HG03139 (cell line): ENCODE data around the gene CREM.
"Not testable (repeated sequence)": the region's sequence is repeated elsewhere in the genome, so short reads cannot be mapped to it uniquely, and the experiment has no call there.

ENCODE experiments used
- ATAC-seq: cut with Tn5 transposase; IDR thresholded peaks from one replicate; pipeline ENCODE4 v1.9.1; 2021; ENCODE audit not compliant: unreplicated experiment

CREM gene

DNA sequence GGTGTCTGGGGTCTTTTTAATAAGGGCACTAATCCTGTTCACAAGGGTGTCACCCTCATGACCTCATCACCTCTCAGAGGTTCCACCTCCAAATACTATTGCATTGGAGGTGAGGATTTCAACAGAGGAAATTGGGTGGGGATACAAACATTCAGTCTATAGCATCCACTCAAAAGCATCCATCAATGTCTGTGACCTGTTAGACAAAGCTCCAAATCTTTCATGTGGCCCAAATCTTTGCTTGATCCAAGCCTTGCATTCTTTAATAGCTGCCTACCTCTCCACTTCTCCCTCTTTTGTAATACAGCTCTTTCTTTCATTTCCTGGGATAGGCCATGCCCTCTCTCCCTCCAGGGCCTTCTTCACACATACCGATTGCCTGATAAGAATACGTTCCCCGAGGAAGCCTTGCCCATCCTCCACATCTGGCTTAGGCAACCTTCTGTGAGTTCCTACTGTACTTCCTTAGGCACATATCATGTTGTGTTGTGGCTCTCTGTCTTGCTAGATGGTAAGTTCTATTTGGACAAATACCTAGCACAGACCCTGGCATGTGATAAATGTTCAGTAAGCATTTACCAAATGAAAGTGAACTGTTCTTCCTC, 66.1 kb downstream of the CREM start:
- no peak for ATAC-seq

DNA sequence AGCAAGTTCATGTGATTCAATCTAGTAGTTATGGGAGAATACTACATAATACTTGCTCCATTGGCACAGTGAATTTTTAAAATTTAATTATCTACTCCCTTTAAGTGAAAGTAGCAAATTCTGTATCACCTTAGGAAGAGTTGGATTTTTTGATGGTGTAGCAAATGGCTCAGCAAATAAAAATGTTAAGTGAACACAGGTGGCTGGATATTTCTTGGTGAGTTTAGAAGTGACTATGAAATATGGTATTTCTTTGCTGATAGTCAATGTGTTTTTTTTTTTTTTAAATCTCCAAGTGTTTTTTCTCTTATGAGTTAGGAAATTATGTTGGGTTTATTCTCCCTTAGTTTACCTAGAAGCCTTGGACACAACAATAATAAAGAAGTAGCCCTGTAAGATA, 67.8 kb downstream of the CREM start:
- ATAC-seq: no peak

DNA sequence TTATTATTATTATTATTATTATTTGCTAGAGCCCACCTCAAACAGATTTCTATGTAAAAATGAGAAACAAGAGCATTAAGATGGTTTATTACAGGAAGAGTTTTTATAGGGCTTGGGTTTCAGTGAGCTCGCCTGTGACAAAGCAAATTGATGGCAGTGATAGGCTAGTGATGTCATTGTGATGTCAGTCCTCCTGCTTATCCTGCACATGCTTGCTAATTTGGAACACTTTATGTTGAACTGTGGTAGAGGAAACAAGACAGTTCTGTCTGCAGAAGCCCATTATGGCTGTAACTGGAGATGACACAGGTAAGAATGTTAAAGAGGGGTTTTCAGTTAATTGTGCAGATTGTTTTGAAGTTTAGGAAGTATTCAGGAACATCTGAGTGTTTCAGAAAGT, 68.3 kb downstream of the CREM start:
- no peak for ATAC-seq

DNA sequence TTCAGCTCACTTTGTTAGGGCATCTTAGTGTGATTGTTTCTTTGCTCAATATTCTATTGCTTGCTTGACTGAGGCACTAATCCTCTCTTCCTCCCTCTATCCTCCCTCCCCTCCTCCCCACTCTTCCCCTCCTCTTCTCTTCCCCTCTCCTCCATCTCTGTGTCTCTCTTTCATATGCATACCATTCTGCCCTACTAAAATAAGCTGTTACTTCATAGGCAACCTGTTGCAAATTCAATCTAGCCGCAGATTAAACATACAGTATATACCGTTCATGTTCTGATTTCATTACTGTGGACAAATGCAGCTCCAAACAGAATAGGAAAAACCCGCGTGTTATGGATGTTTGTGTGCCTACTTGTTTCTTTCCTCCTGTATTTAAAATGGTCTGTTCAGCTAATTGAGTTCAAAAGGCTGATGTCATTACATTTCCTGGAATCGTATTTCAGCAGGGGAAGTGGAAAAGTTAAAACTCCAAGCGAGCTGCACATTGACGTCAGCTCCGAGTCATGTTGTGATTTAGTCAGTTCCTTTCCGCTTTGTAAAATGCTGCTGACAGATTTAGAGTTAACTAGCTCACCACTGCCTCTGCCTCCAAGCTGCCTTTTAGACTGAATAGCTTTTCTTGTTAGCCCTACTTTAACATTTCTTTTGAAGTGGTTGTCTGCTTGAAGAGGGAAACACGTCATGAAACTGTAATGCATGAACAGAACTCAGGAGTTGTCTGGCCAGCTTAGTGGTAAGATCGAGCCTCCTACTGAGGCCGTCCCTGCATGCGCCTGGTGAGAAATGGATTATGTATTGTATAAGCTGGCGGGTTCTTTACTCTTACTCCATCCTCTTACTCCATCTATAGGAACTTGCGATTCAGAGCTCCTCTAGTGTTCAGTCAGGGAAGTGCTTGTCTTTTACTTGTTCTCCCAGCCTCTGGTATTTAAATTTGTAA, 69.0 kb downstream of the CREM start:
- peak; percentile 98 for ATAC-seq

DNA sequence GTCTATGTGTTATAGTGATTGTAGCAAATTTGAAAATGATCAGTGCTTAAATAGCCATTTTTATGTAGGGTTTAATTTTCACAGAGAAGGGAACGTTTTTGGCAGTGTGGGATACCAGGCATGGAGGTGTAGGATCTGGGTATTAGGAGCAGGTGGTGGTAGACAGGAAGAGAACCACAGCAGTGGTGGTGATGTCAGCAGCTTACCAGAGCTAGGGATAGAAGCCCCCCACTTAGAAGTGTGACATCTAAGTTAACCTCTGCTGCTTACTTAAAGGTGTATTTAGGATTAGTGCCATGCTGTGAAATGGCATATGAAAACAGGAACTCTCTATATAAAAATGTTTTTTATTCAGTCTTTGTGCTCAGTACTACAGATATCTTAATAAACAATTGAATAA, 73.8 kb downstream of the CREM start:
- ATAC-seq: no peak

DNA sequence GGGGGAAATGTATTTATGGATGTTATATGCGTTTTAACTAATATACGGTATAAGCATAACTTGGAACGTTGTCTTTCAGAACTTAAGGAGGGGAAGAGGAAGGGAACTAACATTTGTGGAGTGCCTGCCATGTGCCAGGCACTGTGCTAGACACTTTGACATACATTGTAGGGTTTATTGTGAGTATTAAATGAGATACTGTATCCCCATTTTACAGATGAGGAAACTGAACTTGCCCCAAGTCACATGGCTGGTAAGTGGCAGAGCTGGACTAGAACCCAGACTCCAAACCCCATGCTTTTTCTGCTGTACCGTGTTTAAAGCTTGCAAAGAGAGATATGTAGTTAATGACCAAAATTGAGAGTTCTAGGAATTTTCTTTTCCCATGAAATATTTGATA, 74.6 kb downstream of the CREM start:
- no peak for ATAC-seq

DNA sequence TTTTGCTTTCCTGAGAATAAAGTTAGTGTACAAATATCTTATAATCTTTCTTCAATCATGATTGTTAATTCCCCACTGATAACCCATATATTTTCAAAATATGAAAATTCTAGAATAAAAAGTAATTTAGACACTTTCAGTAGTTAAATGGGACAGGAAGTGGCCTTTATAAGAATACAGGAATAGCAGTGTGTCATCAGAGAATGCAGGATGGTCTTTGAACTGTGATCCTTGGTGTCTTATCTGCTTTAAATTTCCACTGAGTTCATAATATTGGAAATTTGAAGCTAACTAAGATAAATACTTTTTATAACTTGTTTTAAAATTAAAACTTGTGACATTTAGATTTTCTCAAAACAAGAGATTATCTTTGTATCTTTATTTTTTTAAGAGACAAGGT, 75.4 kb downstream of the CREM start:
- no peak for ATAC-seq

DNA sequence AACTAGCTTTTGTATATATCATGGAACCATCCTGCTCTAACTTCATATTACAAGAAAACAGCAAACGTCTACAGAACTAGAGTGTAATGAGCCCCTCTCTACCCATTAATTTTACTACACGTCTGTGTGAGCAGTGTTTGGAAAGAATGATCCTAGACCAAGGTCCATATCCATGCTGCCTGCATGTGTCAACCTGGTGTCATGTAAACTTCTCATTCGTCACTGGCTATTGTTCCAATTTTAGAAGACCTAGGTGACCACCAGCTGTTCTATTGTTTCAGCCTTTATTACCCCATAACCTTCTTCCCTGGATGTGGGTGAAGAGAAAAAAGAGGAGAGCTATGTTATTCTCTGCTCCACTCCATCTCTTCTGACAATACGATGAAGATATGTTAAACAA, 77.1 kb downstream of the CREM start:
- no peak for ATAC-seq

DNA sequence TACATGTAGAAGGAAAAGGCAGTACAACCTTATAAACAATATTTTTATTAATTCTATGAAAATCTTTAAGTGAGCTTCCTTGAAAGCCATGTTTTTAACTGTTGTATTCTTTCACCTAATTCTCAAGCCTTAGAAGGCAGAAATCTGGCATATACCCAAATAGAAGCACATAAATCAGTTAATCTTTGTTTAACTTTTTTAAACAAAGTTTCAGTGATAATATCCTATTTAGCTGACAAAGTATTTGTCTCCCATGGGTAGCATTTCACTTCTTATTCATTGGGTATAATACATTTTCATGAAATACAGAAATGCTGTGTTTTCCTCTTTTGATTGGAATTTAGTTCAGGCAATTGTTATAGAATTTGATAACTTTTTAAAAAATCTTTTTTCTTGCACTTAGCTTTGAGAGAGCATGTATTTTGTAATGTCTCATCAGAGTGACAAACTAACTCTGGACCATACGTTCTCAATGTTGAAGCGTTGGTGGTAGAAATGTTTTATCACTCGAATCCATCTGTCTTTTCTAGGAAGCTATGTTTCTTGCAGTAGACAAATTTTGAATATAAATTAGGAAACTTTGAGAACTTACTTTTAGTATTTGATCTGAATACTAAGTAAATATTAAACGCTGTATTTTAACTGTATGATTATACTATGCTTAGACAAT, 78.1 kb downstream of the CREM start:
- ATAC-seq: no peak

DNA sequence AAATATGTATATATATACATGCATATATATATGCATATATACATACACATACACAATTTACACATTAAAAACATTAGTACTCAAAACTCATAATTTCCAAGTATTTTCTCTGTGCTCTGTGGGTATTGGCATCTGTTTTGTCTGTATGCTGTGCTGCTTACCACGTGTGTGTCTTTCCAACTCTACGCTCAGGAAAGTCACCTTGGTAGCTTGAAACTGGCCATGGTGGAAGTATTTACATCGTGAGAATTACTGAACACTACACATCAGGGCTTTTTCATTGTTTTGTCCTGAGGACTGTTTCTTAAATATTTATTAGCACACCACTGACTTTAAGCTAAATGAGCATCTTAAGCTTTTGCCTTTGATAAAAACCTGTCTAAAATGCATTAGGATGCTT, 79.6 kb downstream of the CREM start:
- ATAC-seq: no peak

DNA sequence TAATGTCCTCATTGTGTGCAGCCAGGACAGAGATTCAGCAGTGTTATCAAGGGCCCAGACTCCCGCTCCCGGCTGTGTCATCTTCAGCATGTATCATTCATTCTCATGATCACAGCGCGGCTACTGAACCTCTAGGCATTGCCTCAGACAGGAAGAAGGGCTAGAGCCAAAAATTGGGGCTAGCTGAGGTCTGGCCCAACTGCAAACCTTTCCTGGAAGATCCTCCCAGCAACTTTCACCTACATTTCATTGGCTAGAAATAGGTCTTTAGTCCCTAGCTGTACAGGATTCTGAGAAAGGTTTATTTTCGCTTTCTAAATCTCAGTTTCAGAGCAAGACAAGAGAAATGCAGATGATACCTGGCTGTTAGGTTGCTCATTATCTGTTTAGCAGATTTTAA, 81.9 kb downstream of the CREM start:
- ATAC-seq: peak; percentile 76

DNA sequence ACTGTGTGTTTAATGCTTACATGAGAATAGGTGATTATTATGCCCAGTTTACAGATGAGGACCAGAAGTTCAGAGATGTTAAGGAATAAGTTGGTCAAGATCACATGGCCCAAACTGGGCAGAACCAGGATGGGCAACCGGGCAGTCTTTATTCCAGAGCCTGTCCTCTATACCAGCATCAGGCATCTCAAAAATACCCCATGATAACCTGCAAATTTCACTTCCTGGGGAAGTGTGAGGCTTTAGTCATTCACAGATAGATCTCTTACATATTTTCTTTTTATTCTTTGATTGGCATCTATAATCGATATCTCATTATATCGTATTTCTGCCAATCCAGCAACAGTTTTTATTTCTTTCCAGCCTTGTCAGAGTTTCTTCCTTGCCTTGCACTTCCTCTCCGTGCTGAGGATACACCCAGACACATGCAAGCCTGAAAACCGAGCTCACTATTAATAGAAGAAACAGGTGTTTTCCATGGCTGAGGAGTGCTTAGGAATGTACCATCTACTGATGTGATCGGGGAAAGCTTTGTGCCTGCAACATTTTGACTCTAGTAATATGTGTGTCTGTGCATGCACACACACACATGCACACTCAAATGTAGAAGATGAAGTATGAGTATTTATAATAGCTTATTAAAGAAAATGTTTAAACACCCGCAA, 82.4 kb downstream of the CREM start:
- peak; percentile 32 for ATAC-seq

DNA sequence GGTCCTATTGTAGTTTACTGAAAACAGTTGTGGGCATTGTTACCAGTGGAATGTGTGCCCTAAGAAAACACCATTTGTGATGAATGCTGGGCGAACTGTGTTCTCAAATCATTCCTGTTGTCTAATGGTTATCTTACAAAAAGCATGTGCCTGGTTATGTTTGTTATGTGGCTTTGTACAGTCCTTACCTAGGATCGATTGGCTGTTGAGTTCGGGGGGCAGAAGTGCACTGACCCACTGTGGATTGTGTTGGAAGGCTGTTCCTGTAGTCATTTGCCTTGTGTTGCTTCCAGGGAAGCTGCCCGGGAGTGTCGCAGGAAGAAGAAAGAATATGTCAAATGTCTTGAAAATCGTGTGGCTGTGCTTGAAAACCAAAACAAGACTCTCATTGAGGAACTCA, 84.3 kb downstream of the CREM start:
- ATAC-seq: no peak

DNA sequence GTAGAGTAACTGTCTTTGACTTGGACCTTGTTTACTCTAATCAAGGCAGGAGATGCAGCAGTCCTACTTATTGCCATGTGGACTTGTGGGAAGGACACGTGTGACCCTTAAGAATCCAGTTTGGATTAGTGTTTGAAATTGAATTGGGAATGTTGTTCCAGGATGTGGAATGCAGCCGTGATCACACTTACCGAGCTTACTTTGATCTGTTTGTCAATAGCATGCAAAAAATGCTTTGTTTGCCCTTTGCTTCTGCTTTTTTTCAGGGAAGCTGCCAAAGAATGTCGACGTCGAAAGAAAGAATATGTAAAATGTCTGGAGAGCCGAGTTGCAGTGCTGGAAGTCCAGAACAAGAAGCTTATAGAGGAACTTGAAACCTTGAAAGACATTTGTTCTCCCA, 84.7 kb downstream of the CREM start:
- no peak for ATAC-seq

DNA sequence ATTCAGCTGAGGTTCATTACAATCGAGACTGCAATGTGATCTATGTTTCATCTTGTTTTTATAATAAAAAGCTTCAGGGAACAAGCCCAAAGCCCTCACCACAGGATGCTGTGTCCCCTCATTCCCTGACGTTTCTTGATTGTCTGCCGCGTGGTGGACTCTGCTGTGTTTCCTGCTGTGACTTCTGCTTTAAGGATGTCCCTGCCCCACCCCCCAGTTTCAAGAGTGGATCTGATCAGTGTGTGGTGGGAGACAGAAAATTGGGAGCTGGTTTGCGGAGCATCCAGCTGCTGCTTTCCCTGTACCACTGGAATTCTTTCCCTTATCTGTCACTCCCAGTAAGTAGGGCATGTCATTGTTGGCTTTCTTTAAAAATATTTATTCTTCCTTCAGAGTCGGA, 86.2 kb downstream of the CREM start:
- ATAC-seq: no peak

DNA sequence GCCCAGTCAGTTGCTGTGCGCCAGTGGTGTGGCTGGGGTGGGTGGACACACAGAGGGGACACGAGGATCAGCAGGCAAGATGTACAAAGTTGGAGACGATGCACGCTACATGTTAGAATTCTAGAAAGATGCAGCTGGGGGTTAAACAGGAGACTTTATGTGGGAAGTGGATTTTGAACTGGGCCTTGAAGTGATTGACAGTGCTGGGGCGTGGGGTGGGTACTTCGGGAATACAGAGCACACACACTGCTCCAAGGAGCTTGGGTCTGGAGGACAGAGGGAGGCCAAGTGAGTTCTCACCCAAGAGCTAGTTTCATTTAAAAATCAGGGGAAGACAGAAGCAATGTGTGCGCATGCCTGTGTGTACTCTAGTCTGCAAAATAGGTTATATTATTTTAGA, 87.1 kb downstream of the CREM start:
- no peak for ATAC-seq

DNA sequence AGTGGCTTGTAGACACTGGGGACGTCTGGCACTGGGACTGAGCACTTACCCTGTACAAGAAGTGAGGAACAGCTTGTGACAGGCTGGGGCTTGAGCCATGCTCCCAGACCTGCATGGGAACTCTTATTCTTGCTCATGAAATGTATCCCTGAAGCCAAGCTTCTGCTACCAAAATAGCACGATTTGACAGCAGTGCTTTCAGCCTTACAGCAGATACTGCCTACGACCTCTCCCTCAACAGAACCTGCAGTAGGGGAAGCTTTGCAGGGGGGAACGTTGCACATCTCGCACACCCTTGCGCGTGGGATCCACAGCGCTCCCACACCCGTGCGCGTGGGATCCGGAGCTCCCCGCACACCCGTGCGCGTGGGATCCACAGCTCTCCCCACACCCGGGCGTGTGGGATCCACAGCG, 88.0 kb downstream of the CREM start:
- ATAC-seq: no peak

DNA sequence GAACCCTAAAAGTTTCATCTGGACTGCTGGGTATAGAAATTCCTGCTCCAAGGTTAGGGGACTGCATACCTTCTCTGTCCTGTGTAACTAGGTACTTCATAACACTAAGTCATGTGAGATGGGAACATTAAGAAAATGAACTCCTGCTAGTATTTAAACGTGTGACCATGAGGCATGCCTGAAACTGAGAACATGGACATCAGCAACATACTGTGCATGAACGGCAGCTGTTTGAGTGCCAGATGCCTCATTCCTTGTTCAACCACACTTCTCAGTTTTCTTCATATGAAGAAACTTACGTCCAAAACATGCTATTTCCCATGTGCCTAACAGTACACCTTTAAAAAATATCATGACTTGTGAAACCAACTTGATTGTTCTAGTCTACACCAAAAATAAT, 88.5 kb downstream of the CREM start:
- ATAC-seq: no peak

DNA sequence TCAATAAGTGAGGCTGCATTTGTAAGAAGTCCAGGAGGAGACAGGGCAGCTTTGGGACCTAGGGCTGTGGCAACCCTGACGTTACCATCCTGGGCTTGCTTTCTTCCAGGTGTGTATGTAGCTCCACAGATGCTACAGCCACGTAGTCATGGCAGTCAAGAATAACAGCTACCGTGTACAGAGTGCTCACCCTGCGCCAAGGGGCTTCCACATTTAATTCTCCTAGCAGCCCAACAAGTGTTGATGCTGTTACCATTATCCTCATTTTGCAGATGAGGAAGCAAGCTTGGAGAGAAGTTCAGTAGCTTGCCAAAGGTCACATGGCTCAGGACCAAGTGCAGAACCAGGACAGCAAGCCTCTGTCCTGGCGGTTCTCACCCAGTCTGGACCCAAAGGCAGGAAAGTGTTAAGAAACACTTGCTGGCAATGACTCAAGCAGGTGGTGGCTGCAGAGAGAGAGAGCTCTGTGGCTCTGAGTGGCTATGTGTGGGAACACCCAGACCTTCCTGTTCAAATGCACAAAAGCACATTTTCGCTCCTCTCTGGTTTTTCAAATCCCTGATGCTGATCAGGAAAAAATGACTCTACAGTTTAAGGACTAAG, 89.8 kb downstream of the CREM start:
- ATAC-seq: no peak

DNA sequence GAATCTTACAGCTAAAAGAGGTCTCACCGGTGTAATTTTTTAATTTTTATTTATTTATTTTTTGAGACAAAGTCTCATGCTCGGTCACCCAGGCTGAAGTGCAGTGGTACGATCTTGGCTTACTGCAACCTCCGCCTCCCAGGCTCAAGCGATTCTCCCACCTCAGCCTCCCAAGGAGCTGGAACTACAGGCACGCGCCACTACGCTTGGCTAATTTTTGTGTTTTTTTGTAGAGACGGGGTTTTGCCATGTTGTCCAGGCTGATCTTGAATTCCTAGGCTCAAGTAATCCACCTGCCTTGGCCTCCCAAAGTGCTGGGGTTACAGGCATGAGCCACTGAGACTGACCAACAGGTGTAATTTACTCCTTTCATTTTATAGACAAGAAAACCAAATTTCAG, 90.3 kb downstream of the CREM start:
- not testable (repeated sequence) for ATAC-seq

DNA sequence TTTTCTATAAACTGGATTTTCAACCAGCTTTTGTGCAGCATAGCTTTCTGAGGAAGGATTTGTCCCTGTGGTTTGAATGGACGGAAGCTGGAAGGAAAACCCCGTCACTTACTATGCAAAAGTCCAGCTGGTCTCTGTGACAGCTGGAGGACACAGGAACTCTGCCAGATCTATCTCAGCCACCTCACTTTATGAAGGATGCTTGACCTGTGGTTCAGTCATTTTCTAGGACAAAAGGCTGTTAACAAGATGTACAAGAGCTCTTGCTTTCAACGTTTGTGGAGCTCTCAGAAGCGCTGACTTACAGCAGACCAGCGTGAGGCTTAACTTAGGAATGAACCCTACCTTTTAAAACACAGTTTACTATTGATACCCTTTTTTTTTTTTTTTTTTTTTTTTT, 90.8 kb downstream of the CREM start:
- ATAC-seq: no peak
